Panc1 (cell line): ENCODE results near the gene ANKK1.

ENCODE experiments used
- CTCF ChIP-seq: fragments of 450-650 bp; IDR thresholded peaks from 2 replicates; pipeline ENCODE4 v1.5.1; 2017; ENCODE audit warnings: mild to moderate bottlenecking
- POLR2AphosphoS5 ChIP-seq: IDR thresholded peaks from 2 replicates; pipeline ENCODE4 v1.6.1; 2012; ENCODE audit warnings: mild to moderate bottlenecking, low read depth, low read length, moderate library complexity
- REST ChIP-seq, 2 experiments: IDR thresholded peaks; 2 replicates each; pipeline ENCODE4 v1.6.1; 2011 to 2012; ENCODE audit warnings: low read depth in 2 of 2, control low read depth in 1 of 2, low read length in 1 of 2, mild to moderate bottlenecking in 1 of 2, moderate library complexity in 1 of 2; ENCODE audit not compliant: insufficient read depth in 1 of 2
- SIN3A ChIP-seq: IDR thresholded peaks from 2 replicates; pipeline ENCODE4 v1.6.1; 2012; ENCODE audit warnings: low read depth, mild to moderate bottlenecking, low read length, moderate library complexity, borderline replicate concordance; ENCODE audit not compliant: insufficient read depth

GRCh38 chr11:113419454-113420003, 31.9 kb downstream of the ANKK1 start:
- TF ChIP-seq SIN3A (no peak), CTCF (no peak), REST (IDR thresholded peaks at IDR 0.05; ENCODE audit: insufficient read depth in 1 of 2, low read depth in 2 of 2, low read length in 1 of 2) (no peak), POLR2AphosphoS5 (no peak)
